WTC11 (cell line): ENCODE data around the gene CAMKK2. TPM values are rescaled to one million over a fixed set of nuclear protein-coding genes. Genes with fewer than 3 reads are reported as not detected.
"Not testable (repeated sequence)": the region's sequence is repeated elsewhere in the genome, so short reads cannot be mapped to it uniquely, and the experiment has no call there.

Source experiments
- ATAC-seq: fragments of 200-7000 bp; cut with Tn5 transposase; 2 replicates; pipeline ENCODE4 v1.10.0; 2021; ENCODE audit warnings: mild to moderate bottlenecking, moderate library complexity
- CTCF ChIA-PET: fragments of 300-600 bp; sonication (Branson Sonifier 250); formaldehyde crosslinking; loops from one replicate; lab custom pipeline; 2021; ENCODE audit warnings: antibody characterized with exemption; lab: Charles Lee
- POLR2A ChIA-PET: fragments of 350-600 bp; sonication (Branson Sonifier 250); formaldehyde crosslinking; loops from one replicate; lab custom pipeline; 2021; ENCODE audit warnings: antibody characterized with exemption; lab: Charles Lee
- DNase-seq: peaks from one replicate; pipeline ENCODE4 v3.0.0; 2021; ENCODE audit warnings: low spot score
- H3K27ac Mint-ChIP-seq: 2 replicates; pipeline ENCODE4 v1.8.0; 2021; ENCODE audit warnings: mixed read lengths
- H3K27me3 Mint-ChIP-seq: 2 replicates; pipeline ENCODE4 v1.8.0; 2021; ENCODE audit warnings: low read depth, mild to moderate bottlenecking, moderate library complexity, mixed read lengths
- H3K36me3 Mint-ChIP-seq: 2 replicates; pipeline ENCODE4 v1.8.0; 2021; ENCODE audit warnings: mixed read lengths
- H3K4me1 Mint-ChIP-seq: 2 replicates; pipeline ENCODE4 v1.8.0; 2022; ENCODE audit warnings: mixed read lengths
- H3K4me3 Mint-ChIP-seq: 2 replicates; pipeline ENCODE4 v1.8.0; 2021; ENCODE audit warnings: mild to moderate bottlenecking, moderate library complexity, mixed read lengths
- H3K9me3 Mint-ChIP-seq: 2 replicates; pipeline ENCODE4 v1.8.0; 2021; ENCODE audit warnings: mixed read lengths
- EMX1 ChIP-seq: fragments of 250-450 bp; sonication (Bioruptor Pico); IDR thresholded peaks from 2 replicates; pipeline ENCODE4 v1.8.0; 2021; ENCODE audit warnings: mild to moderate bottlenecking
- ETV6 ChIP-seq: sonication (generic); formaldehyde crosslinking; IDR thresholded peaks from 2 replicates; pipeline ENCODE4 v1.8.1; 2022; ENCODE audit warnings: mild to moderate bottlenecking, missing genetic modification reagents
- GABPB1 ChIP-seq: sonication (generic); formaldehyde crosslinking; IDR thresholded peaks from 2 replicates; pipeline ENCODE4 v1.8.1; 2023; ENCODE audit warnings: mild to moderate bottlenecking, missing genetic modification reagents
- HMGA2 ChIP-seq: fragments of 250-450 bp; sonication (Bioruptor Pico); IDR thresholded peaks from 2 replicates; pipeline ENCODE4 v1.4.0; 2021; ENCODE audit warnings: mild to moderate bottlenecking, moderate library complexity
- IRF1 ChIP-seq: sonication (generic); formaldehyde crosslinking; IDR thresholded peaks from 2 replicates; pipeline ENCODE4 v1.8.0; 2023; ENCODE audit warnings: missing genetic modification reagents
- JAZF1 ChIP-seq: fragments of 250-450 bp; sonication (Bioruptor Pico); IDR thresholded peaks from 2 replicates; pipeline ENCODE4 v1.9.0; 2021; ENCODE audit warnings: moderate library complexity, mild to moderate bottlenecking, inconsistent platforms
- MAX ChIP-seq: sonication (generic); formaldehyde crosslinking; IDR thresholded peaks from 2 replicates; pipeline ENCODE4 v1.8.0; 2022; ENCODE audit warnings: mild to moderate bottlenecking, missing genetic modification reagents
- NFE2L1 ChIP-seq: sonication (generic); formaldehyde crosslinking; IDR thresholded peaks from 2 replicates; pipeline ENCODE4 v1.8.1; 2023; ENCODE audit warnings: missing genetic modification reagents
- NR2C2 ChIP-seq: sonication (generic); formaldehyde crosslinking; IDR thresholded peaks from 2 replicates; pipeline ENCODE4 v1.8.0; 2022; ENCODE audit warnings: mild to moderate bottlenecking, missing genetic modification reagents
- NR3C1 ChIP-seq: sonication (generic); formaldehyde crosslinking; conservative IDR thresholded peaks from 2 replicates; pipeline ENCODE4 v1.8.1; 2023; ENCODE audit warnings: low read depth, mild to moderate bottlenecking, missing genetic modification reagents
- SP1 ChIP-seq: sonication (generic); formaldehyde crosslinking; conservative IDR thresholded peaks from 2 replicates; pipeline ENCODE4 v1.8.1; 2022; ENCODE audit warnings: missing genetic modification reagents
- TCF7 ChIP-seq: sonication (generic); formaldehyde crosslinking; IDR thresholded peaks from 2 replicates; pipeline ENCODE4 v1.8.0; 2022; ENCODE audit warnings: mild to moderate bottlenecking, low read depth, missing genetic modification reagents, moderate library complexity
- USF1 ChIP-seq: sonication (generic); formaldehyde crosslinking; IDR thresholded peaks from 2 replicates; pipeline ENCODE4 v1.8.0; 2022; ENCODE audit warnings: mild to moderate bottlenecking, missing genetic modification reagents
- ZNF263 ChIP-seq: sonication (generic); formaldehyde crosslinking; IDR thresholded peaks from 2 replicates; pipeline ENCODE4 v1.8.1; 2022; ENCODE audit warnings: low read depth, mild to moderate bottlenecking, moderate library complexity, missing genetic modification reagents
- ZNF396 ChIP-seq: fragments of 250-450 bp; sonication (Bioruptor Pico); IDR thresholded peaks from 2 replicates; pipeline ENCODE4 v1.8.0; 2021; ENCODE audit warnings: mild to moderate bottlenecking, moderate library complexity, borderline replicate concordance
- ZNF423 ChIP-seq: fragments of 250-450 bp; sonication (Bioruptor Pico); IDR thresholded peaks from 2 replicates; pipeline ENCODE4 v2.1.2; 2022; ENCODE audit warnings: mild to moderate bottlenecking, moderate library complexity
- total RNA-seq: library from RNA; stranded (reverse); gene quantifications from 3 replicates; pipeline ENCODE4 v1.2.3, GENCODE V29; 2021
- TF ChIP-seq, protein P1 (sequence below): sonication (generic); formaldehyde crosslinking; IDR thresholded peaks from 2 replicates; pipeline ENCODE4 v1.8.1; 2023; ENCODE audit warnings: mild to moderate bottlenecking, missing genetic modification reagents
- TF ChIP-seq, protein P2 (sequence below): sonication (generic); formaldehyde crosslinking; IDR thresholded peaks from 2 replicates; pipeline ENCODE4 v1.8.0; 2022; ENCODE audit warnings: mild to moderate bottlenecking, missing genetic modification reagents
- TF ChIP-seq, protein P3 (sequence below): fragments of 200-600 bp; IDR thresholded peaks from 2 replicates; pipeline ENCODE4 v1.8.0; 2022; ENCODE audit warnings: antibody characterized with exemption
- TF ChIP-seq, protein P4 (sequence below): sonication (generic); formaldehyde crosslinking; conservative IDR thresholded peaks from 2 replicates; pipeline ENCODE4 v1.8.1; 2022; ENCODE audit warnings: mild to moderate bottlenecking, missing genetic modification reagents

CAMKK2 gene
- total RNA-seq, 1 experiment from 2014 or later = 36.5 TPM

DNA sequence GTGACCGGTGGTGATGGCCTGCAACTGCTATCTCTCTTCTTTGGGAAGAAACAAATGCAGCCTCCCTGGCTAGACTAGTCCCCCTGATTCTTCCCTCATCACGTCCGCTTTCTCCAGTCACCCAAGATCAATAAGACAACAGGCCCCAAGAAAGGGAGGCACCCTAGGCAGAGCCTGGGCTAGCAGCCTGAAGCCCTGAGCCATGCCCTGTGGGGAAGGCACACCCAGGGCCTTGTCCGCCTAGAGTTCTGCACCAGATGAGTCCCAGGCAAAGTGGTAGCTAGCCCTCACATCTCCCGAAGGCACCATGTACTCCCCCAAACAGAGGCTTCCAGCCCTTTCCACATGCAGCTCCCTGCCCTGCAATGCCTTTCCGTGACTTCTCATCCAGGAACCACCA lies 35.1 kb downstream of the CAMKK2 start:
- H3K27ac Mint-ChIP-seq = peak overlapping the region; percentile 44; the same call in 1 of the 2 replicates
- ATAC-seq (no peak), DNase-seq (no peak)
- no peaks in the 10 kb centered on the region for H3K4me1 Mint-ChIP-seq
- peaks cover 36% of the 10 kb centered on the region for H3K36me3 Mint-ChIP-seq
- H3K4me3 Mint-ChIP-seq = no peak overlapping the region
- no peaks in the 10 kb centered on the region for H3K9me3 Mint-ChIP-seq
- ChIA-PET POLR2A (no interaction called here), CTCF (no interaction called here)
- H3K27me3 Mint-ChIP-seq = no peaks in the 10 kb centered on the region
- no peak for TF ChIP-seq NFE2L1 (CRISPR knock-in tag)
- TF ChIP-seq, protein P1, sequence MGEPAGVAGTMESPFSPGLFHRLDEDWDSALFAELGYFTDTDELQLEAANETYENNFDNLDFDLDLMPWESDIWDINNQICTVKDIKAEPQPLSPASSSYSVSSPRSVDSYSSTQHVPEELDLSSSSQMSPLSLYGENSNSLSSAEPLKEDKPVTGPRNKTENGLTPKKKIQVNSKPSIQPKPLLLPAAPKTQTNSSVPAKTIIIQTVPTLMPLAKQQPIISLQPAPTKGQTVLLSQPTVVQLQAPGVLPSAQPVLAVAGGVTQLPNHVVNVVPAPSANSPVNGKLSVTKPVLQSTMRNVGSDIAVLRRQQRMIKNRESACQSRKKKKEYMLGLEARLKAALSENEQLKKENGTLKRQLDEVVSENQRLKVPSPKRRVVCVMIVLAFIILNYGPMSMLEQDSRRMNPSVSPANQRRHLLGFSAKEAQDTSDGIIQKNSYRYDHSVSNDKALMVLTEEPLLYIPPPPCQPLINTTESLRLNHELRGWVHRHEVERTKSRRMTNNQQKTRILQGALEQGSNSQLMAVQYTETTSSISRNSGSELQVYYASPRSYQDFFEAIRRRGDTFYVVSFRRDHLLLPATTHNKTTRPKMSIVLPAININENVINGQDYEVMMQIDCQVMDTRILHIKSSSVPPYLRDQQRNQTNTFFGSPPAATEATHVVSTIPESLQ (CRISPR knock-in tag) = no peak
- TF ChIP-seq HMGA2 (CRISPR knock-in tag) = no peak
- TF ChIP-seq, protein P2, sequence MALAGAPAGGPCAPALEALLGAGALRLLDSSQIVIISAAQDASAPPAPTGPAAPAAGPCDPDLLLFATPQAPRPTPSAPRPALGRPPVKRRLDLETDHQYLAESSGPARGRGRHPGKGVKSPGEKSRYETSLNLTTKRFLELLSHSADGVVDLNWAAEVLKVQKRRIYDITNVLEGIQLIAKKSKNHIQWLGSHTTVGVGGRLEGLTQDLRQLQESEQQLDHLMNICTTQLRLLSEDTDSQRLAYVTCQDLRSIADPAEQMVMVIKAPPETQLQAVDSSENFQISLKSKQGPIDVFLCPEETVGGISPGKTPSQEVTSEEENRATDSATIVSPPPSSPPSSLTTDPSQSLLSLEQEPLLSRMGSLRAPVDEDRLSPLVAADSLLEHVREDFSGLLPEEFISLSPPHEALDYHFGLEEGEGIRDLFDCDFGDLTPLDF (CRISPR knock-in tag) = no peak
- TF ChIP-seq, protein P3, sequence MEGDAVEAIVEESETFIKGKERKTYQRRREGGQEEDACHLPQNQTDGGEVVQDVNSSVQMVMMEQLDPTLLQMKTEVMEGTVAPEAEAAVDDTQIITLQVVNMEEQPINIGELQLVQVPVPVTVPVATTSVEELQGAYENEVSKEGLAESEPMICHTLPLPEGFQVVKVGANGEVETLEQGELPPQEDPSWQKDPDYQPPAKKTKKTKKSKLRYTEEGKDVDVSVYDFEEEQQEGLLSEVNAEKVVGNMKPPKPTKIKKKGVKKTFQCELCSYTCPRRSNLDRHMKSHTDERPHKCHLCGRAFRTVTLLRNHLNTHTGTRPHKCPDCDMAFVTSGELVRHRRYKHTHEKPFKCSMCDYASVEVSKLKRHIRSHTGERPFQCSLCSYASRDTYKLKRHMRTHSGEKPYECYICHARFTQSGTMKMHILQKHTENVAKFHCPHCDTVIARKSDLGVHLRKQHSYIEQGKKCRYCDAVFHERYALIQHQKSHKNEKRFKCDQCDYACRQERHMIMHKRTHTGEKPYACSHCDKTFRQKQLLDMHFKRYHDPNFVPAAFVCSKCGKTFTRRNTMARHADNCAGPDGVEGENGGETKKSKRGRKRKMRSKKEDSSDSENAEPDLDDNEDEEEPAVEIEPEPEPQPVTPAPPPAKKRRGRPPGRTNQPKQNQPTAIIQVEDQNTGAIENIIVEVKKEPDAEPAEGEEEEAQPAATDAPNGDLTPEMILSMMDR = no peak
- TF ChIP-seq USF1 (CRISPR knock-in tag) = no peak
- TF ChIP-seq ZNF263 (CRISPR knock-in tag) = no peak
- no peak for TF ChIP-seq ZNF396 (CRISPR knock-in tag)
- no peak for TF ChIP-seq ETV6

- POLR2A ChIA-PET = no interaction called here
- H3K27ac Mint-ChIP-seq = no peak overlapping the region
- H3K36me3 Mint-ChIP-seq = peaks cover 37% of the 10 kb centered on the region
- no peak for DNase-seq
- no peaks in the 10 kb centered on the region for H3K9me3 Mint-ChIP-seq
- H3K4me1 Mint-ChIP-seq = no peaks in the 10 kb centered on the region
- TF ChIP-seq ZNF396 (CRISPR knock-in tag) (no peak), IRF1 (CRISPR knock-in tag) (no peak)
- no peak overlapping the region for H3K4me3 Mint-ChIP-seq
- CTCF ChIA-PET = no interaction called here
- ATAC-seq = no peak
- no peaks in the 10 kb centered on the region for H3K27me3 Mint-ChIP-seq
Observed at GRCh38 chr12:121260091-121260490, 36.4 kb downstream of the CAMKK2 start.

DNA sequence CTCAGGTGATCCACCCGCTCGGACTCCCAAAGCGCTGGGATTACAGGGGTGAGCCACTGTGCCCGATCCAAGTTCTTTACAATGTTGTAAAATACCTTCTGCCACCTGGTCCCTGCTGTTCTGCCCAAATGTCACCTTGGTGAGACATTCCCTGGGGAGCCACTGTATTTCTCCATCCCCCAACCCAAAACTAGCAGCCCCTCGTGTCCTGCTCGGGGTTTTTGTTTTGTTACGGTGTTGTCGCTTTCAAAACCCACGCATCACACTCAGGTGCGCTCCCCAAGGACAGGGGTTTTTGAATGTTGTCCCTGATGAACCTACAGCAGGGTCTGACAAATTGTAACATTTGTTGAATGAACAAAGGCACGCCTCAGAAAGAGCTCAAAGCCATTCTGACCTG lies 37.4 kb downstream of the CAMKK2 start:
- no peaks in the 10 kb centered on the region for H3K27me3 Mint-ChIP-seq
- peaks cover 45% of the 10 kb centered on the region for H3K36me3 Mint-ChIP-seq
- no peak overlapping the region for H3K4me3 Mint-ChIP-seq
- H3K27ac Mint-ChIP-seq = no peak overlapping the region
- POLR2A ChIA-PET = no interaction called here
- no peak for ATAC-seq
- CTCF ChIA-PET = no interaction called here
- no peaks in the 10 kb centered on the region for H3K4me1 Mint-ChIP-seq
- DNase-seq = no peak
- no peaks in the 10 kb centered on the region for H3K9me3 Mint-ChIP-seq
- TF ChIP-seq, protein P4, sequence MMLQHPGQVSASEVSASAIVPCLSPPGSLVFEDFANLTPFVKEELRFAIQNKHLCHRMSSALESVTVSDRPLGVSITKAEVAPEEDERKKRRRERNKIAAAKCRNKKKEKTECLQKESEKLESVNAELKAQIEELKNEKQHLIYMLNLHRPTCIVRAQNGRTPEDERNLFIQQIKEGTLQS (CRISPR knock-in tag) = no peak
- TF ChIP-seq SP1 (CRISPR knock-in tag) = no peak
- no peak for TF ChIP-seq GABPB1 (CRISPR knock-in tag)
- TF ChIP-seq EMX1 (CRISPR knock-in tag) = no peak
- TF ChIP-seq NR2C2 = no peak
- TF ChIP-seq MAX = no peak
- TF ChIP-seq ZNF423 = no peak
- TF ChIP-seq TCF7 = no peak
- no peak for TF ChIP-seq NR3C1 (CRISPR knock-in tag)
- no peak for TF ChIP-seq JAZF1

DNA sequence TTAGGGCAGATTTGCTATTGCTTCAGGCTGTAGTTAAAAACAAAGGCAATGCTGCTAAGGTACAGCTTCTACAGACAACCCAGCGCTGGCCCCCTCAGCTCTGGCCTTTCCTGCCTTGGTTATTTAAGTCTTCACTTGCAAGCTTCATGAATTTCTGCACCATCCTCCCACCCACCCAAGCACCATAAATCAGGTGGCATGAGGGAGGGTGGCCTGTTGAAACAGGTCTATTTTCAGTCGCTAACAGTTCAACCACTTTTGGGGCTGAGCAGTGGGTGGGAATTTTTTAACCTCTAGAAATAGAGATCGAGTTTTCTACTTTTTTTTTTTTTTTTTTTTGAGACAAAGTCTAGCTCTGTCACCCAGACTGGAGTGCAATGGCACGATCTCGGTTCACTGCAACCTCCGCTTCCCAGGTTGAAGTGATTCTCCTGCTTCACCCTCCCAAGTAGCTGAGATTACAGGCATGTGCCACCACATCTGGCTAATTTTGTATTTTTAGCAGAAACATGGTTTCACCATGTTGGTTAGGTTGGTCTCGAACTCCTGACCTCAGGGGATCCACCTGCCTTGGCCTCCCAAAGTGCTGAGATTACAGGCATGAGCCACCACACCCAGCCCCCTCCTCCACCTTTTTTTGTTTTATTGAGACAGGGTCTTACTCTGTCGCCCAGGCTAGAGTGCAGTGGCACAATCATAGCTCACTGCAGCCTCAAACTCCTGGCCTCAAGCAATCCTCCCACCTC lies 38.6 kb downstream of the CAMKK2 start:
- DNase-seq, H3K4me3 Mint-ChIP-seq, H3K9me3 Mint-ChIP-seq, H3K4me1 Mint-ChIP-seq, ATAC-seq, H3K27ac Mint-ChIP-seq, H3K27me3 Mint-ChIP-seq, CTCF ChIA-PET: not testable (repeated sequence)
- H3K36me3 Mint-ChIP-seq = peaks cover 52% of the 10 kb centered on the region
- POLR2A ChIA-PET = interaction anchor here (0.7 kb wide), 1 partner anchor 188 kb away, joined by 4 read pairs; no protein-coding TSS in a partner anchor
